ENCODE data around the gene SLC9A7.

Gene SLC9A7

DNA sequence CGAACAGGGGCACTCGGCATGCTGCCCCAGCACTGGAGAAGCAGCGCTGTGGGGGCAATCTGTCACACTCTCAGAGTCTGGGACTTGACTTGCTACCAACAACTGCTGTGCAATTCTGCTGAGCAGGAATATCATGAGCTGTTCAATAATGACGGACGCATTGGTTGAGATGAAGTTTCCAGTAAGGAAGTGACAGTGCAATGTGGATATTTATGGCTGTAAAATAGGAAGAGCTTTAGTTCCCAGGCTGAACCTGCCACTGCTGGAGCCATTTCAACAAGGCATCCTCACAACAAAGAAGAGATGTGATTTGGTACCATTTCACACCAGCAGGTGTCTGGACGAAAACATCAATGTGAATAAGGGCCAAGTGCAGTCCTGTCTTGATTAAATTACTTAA lies 161.1 kb downstream of the SLC9A7 start:
- no peak for DNase-seq

DNA sequence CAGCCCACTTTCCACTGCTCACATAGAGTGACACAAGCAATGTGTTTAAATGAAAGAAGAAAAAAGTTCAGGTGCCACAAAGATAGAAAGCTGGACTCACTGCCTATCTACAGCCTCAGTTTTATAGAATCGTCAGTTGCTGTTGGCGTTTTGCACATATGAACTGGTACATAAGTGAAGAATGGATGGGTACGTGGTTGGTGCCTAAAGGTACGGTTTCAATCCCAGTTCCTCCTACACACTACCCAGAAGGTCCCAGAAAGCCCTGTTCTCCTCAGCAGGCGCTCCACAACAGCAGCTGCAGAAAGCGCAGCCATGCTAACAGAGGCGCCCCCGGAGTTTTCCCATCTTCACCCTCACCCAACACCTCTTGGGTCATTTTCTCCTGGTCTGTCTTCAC lies 161.7 kb downstream of the SLC9A7 start:
- no peak for DNase-seq

DNA sequence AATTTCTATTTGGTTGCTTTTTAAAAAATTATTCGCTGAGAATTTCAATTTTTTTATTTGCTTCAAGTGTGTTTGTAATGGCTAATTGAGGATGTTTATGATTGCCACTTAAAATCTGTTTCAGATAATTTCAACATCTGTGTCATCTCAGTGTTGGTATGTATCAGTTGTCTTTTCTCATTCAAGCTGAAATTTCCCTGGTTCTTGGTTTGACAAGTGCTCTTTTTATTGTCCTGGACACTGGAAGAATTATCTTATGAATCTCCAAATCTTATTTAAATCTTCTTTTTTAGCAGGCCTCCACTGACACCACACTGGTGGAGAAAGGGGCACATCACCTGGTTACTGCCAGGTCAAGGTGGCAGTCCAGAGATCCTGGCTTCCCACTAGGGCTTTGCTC lies 163.8 kb downstream of the SLC9A7 start:
- no peak for DNase-seq

DNA sequence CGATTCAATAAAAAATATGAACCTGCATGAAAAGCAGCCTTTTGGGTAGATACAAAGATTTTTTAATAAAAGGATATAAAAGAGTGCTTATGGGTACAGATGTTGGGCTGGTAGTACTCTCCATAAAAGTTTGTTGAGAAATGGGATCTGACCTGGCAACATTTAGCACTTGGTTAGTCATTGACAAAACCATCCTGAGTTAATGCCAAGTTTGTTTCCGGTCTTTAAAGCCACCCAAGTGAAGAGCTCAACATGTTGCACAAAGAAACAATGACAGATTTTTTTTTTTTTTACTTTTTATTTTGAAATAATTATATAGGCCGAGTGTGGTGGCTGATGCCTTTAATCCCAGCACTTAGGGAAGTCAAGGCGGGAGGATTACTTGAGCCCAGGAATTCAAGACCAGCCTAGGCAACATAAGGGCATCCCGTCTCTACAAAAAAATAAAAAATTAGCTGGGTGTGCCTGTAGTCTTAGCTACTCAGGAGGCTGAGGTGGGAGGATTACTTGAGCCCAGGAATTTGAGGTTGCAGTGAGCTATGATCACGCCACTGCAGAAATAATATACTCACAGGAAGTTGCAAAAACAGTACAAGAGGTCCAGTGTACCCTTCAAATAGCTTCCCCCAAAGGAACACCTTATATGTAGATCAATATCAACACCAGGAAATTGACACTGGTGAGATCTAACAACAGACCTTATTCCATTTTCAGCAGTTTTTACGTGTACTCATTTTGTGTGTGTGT lies 168.8 kb downstream of the SLC9A7 start:
- DNase-seq, result no peak

DNA sequence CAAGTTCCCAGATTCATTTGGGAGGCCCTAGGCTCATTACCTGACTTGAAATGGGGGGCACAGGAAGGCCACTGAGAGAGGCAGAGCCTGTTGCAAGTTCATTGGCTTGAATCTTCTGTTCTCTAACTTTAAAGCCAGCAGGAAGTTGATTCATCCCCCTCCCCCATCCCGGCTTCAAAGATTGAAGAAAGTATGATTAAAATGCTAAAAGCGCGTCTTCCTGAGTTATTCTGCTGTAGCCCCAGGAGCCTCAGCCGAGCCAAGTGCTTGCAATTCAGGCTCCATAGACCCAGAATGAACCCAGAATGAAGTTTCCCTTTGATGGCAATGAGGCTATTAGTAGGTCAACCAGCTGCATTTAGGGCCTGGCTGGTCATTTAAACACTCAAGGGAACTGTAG lies 170.7 kb downstream of the SLC9A7 start:
- no peak for DNase-seq

DNA sequence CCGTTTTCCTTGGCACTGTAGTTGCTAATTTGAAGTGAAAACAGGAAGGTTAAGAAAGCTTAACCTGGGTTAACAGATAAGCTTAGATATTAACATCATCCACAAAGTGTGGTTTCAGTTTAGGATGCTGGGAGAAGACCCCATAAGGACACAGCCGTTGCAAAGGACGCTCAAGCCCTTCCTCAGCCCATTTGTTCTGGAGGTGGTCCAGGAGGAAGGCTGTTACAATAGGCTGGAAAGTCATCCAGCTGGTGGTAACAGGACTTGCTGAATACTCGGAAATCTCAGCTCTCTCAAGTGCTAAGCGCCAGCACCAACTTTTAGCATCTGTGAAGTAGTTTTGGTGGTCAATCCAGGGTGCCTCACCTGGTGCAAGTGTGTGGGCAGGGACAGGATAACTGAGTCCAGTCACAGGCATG lies 171.2 kb downstream of the SLC9A7 start:
- DNase-seq, result no peak

DNA sequence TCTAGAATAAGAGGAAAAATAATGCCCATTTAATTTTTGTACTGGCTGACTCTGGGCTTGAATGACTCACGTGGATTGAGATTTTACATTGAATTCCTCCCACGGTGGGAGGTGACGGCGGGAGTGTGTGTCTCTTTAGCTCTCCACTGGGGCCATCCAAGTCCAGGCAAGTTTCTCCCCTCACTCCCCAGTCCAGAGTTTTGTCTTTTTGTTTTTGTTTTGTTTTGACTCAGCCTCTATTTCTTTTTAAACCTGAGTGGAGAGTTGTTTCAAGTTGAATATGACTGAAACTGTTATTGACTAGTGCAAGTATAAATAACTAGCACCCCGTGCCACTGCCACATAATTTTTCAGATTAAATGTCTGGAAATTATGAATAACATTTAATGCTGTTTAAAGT lies 171.8 kb downstream of the SLC9A7 start:
- DNase-seq, result no peak

DNA sequence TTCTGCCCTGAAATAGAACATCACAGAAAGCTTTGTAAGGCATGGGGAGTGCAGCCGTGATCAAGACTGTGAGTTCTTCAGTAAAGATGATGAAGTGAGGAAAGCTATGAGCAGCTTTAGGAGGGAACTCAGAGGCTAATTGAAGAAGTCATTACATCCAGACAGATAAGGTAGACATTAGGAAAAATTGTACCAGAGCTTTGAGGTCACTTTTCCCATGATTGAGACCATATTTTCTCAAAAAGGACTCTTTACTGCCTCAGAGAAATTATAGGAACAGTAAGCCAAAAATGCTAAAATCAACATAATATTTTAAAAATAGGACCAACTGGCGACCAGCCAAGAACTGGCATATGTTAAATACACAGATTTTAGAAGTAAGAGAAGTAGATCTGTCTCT lies 174.2 kb downstream of the SLC9A7 start:
- no peak for DNase-seq

DNA sequence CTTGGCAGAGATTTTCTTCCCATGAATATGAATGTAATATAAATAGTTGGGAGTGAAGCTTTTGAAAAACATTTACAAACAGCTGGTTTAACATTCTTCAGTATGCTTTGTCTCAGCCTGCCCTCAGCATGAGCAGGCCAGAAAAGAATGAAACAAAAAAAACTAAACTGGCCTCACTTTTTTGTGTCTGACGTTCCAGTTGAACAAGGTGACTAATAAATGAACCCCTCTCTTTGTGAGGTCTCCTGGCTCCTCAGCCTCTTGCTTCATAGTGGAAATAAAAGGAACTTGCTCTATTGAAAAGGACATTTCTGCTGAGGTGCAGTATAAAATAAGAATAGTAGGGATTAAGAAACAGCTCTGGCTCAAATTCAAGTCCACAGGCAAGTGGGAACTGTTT lies 176.0 kb downstream of the SLC9A7 start:
- DNase-seq, result no peak

DNA sequence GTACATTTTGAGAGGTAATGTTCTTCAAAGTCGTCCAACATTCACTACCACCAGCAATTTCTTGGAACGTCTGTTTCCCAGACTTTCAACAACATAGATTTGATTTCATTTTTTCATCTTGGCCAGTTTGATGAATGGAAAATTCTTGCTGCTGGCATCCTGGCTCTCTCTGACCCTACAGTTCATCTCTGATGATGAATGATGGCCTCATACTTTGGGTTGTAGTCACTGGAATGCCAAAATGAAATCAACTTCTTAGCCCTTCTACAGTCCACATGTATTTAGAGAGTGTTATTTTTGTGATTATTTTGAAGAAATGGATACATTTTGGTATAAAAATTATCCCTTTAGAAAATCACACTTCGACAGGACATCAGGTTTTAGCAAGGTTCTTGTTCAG lies 176.6 kb downstream of the SLC9A7 start:
- DNase-seq, result no peak

DNA sequence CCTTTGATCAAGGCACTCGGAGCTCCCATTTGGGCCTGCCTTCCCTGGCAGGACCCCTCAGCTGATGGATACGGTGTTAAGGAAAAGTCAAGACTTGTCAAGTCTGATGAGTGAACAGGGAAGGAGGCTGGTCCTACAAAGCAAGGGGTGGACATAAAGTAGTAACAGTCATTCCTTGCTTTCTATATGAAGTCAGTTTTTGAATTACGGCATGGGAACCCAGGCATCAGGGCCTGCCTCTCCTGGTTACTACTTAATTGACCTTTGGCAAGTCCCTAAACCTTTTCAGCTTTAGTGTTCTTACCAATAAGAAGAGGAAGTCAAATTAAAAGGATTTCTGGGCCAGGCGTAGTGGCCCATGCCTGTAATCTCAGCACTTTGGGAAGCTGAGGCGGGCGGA lies 178.3 kb downstream of the SLC9A7 start:
- DNase-seq, result no peak

DNA sequence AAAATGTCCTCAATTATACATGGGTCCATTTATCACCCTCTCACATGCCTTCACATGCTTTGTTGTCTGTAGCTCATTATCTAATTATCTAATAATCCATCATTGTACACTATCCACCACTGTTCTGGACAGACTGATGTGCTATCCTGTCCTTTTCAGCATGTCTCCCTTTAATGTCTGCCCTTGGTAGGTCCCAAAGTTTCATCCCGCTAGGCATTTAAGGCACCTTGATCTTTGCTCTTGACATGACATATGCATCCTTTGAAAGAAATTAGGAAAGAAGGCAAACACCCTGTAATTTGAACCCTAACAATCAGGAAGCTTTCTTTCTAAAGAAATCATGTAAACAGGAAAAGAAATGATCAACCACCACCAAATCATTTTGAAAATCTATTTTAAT lies 179.7 kb downstream of the SLC9A7 start:
- DNase-seq, result no peak

DNA sequence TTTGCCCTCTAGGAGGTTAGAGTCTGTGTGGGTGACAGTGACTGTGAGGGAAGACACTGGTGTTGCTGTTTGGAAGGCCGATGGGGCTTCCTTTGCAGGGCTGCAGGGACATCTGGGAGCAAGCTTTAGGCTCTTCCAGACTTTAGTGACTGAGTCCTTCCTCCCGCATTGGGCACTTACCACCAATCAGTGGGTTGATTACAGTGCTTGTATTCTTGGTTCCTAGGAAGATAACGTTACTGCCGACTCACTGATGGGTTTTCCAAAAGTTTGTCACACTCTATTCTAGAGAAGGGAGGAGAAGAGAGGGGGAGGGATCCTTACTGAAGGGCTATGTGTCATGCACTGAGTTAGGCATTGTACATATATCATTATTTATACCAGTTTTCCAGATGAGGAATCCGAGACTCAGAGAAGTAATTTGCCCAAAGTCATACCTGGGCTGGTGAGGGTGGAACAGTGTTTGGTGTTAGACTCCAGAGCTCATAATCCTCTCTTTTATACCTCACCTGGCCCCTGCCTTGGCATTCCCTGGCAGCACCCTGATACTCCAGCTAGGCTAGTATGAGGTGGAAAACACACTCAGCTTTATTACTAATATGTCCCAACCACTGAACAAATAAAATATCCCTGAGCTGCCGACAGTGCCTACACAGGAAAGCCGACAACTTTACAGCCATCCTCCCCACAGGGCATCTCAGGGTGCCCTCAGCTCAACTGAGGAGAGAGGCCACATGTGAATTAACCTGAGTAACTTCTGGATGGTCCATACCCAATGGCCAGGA lies 181.5 kb downstream of the SLC9A7 start:
- DNase-seq, result no peak

DNA sequence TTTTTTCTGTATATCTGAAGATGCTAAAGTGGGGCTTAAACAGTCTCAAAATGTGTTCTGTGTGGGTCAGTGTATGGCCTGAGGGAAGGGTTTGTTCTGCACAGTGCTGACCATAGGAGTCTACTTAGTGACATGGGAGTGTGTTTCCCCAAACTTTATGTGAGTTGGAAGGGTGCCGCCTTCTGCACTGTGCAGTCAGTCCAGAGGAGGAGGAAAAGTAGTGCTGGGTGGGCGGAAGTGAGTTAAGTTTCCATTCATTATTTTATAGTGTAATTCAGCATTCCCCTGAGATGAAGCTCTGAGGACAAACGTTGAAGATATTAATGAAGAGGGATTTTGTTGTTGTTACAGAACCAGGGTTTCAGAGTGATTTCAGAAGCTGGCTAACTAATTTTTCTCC lies 182.5 kb downstream of the SLC9A7 start:
- DNase-seq, result no peak

DNA sequence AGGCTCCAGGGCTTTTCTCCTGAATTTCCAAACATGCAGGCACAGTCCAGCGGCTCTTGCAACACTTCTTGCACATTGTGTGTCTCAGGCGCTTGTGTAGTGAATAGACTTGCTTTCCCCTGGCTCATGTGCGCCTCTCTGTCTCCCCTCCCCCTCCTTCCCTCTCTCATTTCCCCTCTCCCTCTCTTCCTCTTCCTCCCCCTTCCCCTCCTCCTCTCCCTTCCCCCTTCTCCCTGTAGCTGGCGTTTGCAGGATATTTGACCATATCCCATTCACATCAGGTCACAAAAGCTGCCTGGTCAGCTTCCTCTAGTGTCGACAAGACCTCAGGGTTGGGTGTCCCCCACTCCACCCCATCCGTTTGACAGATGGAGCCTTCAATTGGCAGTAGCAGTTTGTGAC lies 182.9 kb downstream of the SLC9A7 start:
- DNase-seq, result no peak

DNA sequence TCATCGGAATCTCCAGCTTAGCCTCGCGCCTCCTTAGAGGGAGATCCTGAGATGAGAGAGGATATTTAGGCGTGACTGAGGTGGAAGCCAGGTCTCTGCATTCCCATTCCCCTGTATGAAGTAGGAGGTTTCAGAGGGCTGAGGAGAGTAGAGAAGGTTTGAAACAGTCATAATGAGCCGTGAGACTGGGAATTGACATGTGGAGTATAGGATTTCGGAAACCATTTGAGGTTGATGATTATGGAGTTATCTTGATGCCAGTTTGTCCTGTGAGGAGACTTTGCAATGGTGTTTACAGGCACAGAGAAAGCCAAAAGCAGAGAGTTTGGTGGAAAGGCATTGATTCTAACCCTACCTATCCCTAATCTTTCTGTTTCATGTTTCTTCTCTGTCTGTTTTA lies 183.3 kb downstream of the SLC9A7 start:
- no peak for DNase-seq

DNA sequence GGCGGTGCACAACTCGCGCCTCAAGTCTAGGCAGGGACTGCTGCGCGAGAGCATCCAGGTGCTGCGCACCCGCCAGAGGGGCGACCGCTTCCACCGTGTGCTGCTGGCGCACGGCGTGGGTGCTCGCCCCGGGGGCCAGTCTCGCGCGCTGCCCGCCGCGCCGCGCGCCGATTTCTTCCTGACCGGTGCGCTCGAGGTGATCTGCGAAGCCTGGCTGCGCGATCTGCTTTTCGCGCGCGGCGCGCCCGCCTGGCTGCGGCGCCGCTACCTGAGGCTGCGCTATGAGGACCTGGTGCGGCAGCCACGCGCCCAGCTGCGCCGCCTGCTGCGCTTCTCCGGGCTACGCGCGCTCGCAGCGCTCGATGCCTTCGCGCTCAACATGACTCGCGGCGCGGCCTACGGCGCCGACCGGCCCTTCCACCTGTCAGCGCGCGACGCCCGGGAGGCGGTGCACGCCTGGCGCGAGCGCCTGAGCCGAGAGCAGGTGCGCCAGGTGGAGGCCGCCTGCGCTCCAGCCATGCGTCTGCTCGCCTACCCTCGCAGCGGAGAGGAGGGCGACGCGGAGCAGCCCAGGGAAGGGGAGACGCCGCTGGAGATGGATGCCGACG lies 184.0 kb downstream of the SLC9A7 start:
- no peak for DNase-seq

DNA sequence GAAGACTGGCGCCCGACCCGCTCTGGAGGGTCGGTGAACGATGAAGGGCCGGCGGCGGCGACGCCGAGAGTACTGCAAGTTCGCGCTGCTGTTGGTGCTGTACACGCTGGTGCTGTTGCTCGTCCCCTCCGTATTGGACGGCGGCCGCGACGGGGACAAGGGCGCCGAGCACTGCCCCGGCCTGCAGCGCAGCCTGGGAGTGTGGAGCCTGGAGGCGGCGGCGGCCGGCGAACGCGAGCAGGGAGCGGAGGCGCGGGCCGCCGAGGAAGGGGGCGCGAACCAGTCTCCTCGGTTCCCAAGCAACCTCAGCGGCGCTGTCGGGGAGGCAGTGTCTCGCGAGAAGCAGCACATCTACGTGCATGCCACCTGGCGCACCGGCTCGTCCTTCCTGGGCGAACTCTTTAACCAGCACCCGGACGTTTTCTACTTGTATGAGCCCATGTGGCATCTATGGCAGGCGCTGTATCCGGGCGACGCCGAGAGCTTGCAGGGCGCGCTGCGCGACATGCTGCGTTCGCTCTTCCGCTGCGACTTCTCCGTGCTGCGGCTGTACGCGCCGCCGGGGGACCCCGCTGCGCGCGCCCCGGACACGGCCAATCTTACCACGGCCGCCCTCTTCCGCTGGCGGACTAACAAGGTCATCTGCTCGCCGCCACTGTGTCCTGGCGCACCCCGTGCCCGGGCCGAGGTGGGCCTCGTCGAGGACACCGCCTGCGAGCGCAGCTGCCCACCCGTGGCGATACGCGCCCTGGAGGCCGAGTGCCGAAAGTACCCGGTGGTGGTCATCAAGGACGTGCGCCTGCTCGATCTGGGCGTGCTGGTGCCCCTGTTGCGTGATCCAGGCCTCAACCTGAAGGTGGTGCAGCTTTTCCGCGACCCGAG lies 184.8 kb downstream of the SLC9A7 start:
- DNase-seq, result no peak

DNA sequence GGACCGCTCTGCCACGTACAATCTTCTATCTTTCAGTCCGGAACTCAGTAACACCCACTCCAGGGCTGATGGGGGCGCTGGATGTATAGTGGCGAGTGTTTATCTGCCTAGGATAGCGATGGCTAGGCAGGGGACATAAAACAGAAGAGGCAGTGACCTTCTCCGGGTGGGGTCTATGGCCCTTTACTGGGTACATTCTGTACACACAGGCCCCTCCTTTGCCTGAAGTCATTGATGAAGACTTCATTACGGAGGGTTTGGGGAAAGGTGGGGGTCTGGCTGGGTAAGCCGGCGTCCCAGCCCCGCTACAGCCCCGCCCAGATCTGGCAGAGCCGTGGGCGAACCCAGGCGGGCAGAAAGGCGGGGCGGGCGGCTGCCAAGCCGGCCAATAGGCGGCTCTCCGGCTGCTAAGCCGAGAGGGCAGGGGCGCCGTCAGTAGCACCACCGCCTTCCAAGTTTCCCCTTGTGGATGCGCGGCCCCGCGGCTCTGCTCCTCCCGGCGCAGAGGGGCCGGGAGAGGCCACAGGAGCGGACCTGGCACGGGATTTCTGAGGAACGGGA lies 185.5 kb downstream of the SLC9A7 start, which contains the start of gene CHST7:
CHST7 (plus strand) TSS at position 435 of the 561 bp plus-strand sequence. CDS start 167 bp downstream, outside the sequence.
- DNase-seq, result no peak

DNA sequence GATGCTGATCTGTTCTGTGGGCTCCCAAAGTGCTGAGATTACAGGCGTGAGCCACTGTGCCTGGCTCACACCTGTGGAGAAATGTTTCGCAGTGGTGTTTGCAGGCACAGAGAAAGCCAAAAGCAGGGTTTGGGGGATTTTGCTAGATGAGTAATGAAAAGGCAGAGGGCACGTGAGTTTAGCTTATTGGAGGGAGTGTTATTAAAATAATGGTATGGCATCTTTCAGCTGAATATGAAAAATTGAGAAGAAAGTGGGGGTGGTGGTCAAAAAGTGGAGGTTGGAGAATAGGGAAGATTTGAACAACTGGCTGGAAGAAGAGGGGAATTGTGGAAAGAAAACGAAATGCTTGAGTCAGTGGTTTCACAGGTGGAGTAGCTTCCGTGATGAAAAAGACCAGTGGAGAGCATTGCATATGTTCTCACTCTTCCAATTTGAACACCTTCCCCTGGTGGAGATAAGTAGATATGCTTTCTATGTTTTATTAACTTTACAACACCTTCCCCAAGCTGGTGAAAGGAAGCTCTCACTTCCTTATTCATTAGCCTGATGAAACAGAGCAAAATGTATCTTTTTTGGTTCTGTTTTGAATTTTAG lies 186.5 kb downstream of the SLC9A7 start:
- no peak for DNase-seq

DNA sequence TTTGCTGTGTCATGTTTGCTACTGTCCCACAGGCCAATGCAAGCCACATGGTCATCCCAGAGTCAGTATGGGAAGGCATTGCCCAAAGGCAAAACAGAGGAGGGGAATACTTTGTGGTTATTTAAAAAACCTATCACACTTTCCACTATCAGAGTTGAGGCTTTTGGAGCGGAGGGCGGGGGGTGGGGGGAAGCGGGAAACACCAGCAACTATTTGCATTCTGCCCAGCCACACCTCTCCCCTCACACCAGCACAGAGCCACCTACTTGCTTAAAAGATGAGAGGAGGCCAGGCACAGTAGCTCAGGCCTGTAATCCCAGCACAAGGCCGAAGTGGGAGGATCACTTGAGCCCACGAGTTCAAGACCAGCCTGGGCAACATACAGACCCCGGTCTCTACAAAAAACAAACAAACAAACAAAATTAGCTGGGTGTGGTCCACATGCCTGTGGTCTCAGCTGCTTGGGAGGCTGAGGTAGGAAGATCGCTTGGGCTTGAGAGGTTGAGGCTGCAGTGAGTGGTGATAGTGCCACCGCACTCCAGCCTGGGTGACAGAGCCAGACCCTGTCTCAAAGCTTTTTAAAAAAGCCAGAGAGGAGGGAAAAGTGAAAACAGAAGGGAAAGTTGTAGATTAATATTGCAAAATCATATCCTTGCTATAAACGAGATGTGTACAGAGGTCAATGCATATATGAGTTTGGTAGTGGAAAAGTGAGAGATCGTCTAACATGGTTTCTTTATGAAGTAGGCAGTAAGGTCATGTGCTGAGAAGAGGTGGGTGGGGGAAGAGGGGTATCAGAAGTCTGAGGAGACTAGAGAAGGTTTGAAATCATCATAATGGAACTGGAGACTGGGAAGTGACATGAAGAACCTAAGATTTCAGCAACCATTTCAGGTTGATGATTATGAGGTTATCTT lies 187.2 kb downstream of the SLC9A7 start:
- DNase-seq, result no peak
